ENCODE measurements around the gene TXN2. TPM values are rescaled to one million over a fixed set of nuclear protein-coding genes. Genes with fewer than 3 reads are reported as not detected.

The TXN2 gene
- total RNA-seq, 1 experiment from 2014 or later: 58.6 TPM

GRCh38 chr22:36510966-36511881 is 29.8 kb upstream of the TXN2 start:
- H4K91ac ChIP-seq (ENCODE audit: insufficient read length, low read depth, low read length): no peak overlapping the region
- H2BK12ac ChIP-seq (ENCODE audit: insufficient read length, low read depth, low read length): no peak overlapping the region
- TF ChIP-seq CTCF (conservative IDR thresholded peaks at IDR 0.05): peak; percentile 68
- H3K79me2 ChIP-seq (ENCODE audit: insufficient read depth, low read length): no peaks in the 10 kb centered on the region
- H2BK15ac ChIP-seq (ENCODE audit: low read depth, low read length): no peak overlapping the region
- no peak overlapping the region for H3K56ac ChIP-seq (ENCODE audit: insufficient read length, low read depth, low read length)
- H3K36me3 Mint-ChIP-seq (ENCODE audit: insufficient read depth in 1 of 3, low read depth in 3 of 3): peaks cover 46 to 65% (median 63%) of the 10 kb centered on the region in 3 experiments
- no peak overlapping the region for H2BK20ac ChIP-seq (ENCODE audit: low read depth, low read length, poor library complexity, severe bottlenecking)
- no peaks in the 10 kb centered on the region for H3K27me3 ChIP-seq (ENCODE audit: insufficient read depth, low read length)
- no peak overlapping the region for H3K27ac ChIP-seq (ENCODE audit: insufficient read length, low read depth, low read length)
- no peaks in the 10 kb centered on the region for H4K20me1 ChIP-seq (ENCODE audit: control insufficient read depth, insufficient read depth, insufficient read length)
- no peak overlapping the region for H3K4ac ChIP-seq (ENCODE audit: low read depth, low read length)
- H3T11ph ChIP-seq (ENCODE audit: low read length): no peak overlapping the region
- no peak overlapping the region for H3K14ac ChIP-seq (ENCODE audit: insufficient read depth, low read length)
- H3K9me3 ChIP-seq (ENCODE audit: control insufficient read depth, low read depth, low read length): no peaks in the 10 kb centered on the region
- peaks cover 4% of the 10 kb centered on the region for H3K23me2 ChIP-seq (ENCODE audit: insufficient read length, low read depth, low read length, poor library complexity, severe bottlenecking)
- H2BK5ac ChIP-seq (ENCODE audit: insufficient read length, low read length): no peak overlapping the region
- peak overlapping the region in 2 of 3 experiments; percentile 76 to 92; a peak in 3 of 7 replicates for H3K27ac Mint-ChIP-seq
- H3K23ac ChIP-seq (ENCODE audit: insufficient read length, low read depth, low read length): no peak overlapping the region
- H3K27me3 Mint-ChIP-seq (ENCODE audit: low read depth): peaks cover 18% of the 10 kb centered on the region
- no peak overlapping the region for H2AFZ ChIP-seq (ENCODE audit: low read length)
- no peak overlapping the region; a peak in 1 of 5 replicates for H3K4me3 Mint-ChIP-seq
- H3K9ac ChIP-seq (ENCODE audit: extremely low read depth, insufficient read length, low read length): no peak overlapping the region
- no peaks in the 10 kb centered on the region for H3K79me1 ChIP-seq (ENCODE audit: insufficient read depth, low read depth, low read length, poor library complexity, severe bottlenecking)
- no peak overlapping the region for H4K8ac ChIP-seq (replicated peaks; ENCODE audit: insufficient read length, low read depth, low read length)
- no peak overlapping the region for H2BK120ac ChIP-seq (ENCODE audit: low read depth, low read length, poor library complexity, severe bottlenecking)
- H3K9me3 Mint-ChIP-seq: peaks cover 0 to 5% of the 10 kb centered on the region in 2 experiments; a peak in 3 of 5 replicates
- no peak overlapping the region for H3K18ac ChIP-seq (ENCODE audit: insufficient read length, low read depth, low read length)
- peaks cover 3 to 6% of the 10 kb centered on the region in 2 experiments for H3K4me1 Mint-ChIP-seq
- no peak overlapping the region for H3K4me2 ChIP-seq (ENCODE audit: insufficient read depth, insufficient read length, low read length)
- no CpG with 5 or more reads among the region's 17 CpGs for WGBS (ENCODE audit: extremely low coverage, insufficient read length, low lambda C conversion rate)
- H4K5ac ChIP-seq (ENCODE audit: insufficient read length, low read depth, low read length): no peak overlapping the region
- no peaks in the 10 kb centered on the region for H3K4me1 ChIP-seq (ENCODE audit: insufficient read depth, low read length)
- H2AK5ac ChIP-seq (ENCODE audit: insufficient read length, low read length): no peak overlapping the region
- DNase-seq: peak; percentile 71
